ENCODE data around the gene KCNMA1.
A peak's percentile ranks its signal among the peaks of the same experiment; 100 is the strongest.
"Not testable (repeated sequence)": the region's sequence is repeated elsewhere in the genome, so short reads cannot be mapped to it uniquely, and the experiment has no call there.

Gene KCNMA1

DNA sequence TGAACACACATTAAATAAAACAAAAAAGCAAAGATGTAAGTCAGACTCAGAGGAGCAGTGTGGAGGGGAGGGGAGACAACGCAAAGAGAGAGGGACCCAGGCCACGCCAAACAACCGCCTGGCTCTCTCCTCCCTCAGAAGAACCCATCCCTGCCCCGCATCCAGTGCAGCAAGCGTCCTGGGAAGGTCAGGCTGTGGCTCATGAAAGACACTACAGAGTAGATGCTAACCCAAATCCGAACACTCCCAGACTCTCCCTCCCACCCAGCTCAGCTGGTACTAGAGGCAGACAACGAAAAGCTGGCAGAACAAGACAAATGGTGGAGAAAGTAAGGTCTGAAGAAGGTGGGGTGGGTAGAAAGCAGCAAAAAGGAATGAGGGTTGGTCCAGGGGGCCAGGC is 39.0 kb downstream of the KCNMA1 start:
- FAIRE-seq (no peak), DNase-seq (ENCODE audit: insufficient read length, low spot score) (no peak)
- no peak for TF ChIP-seq POLR2A (IDR thresholded peaks at IDR 0.05; ENCODE audit: low read depth, low read length)

GRCh38 chr10:77597560-77597959 is 40.0 kb downstream of the KCNMA1 start:
- FAIRE-seq (no peak), DNase-seq (ENCODE audit: insufficient read length, low spot score) (no peak)
- no peak for TF ChIP-seq POLR2A (IDR thresholded peaks at IDR 0.05; ENCODE audit: low read depth, low read length)

DNA sequence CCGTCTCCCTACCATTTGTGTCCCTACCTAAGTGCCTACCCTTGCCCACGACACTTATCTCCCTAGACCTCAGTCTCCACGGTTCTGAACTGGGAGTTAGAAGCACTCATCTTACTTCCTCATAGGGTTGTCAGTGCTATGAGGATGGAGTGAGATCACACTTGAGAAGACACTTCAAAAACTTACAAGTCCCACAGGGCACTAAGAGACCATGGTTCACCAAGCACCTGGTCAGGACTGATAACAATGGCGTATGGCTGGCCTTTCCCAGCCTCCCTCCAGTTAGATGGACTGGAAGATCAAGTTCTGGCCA is 43.2 kb downstream of the KCNMA1 start:
- no peak for TF ChIP-seq POLR2A (IDR thresholded peaks at IDR 0.05; ENCODE audit: low read depth, low read length)
- FAIRE-seq: no peak
- DNase-seq (ENCODE audit: insufficient read length, low spot score): no peak

- TF ChIP-seq POLR2A (IDR thresholded peaks at IDR 0.05; ENCODE audit: low read depth, low read length): no peak
- DNase-seq (ENCODE audit: insufficient read length, low spot score): no peak
- FAIRE-seq: no peak
Observed at GRCh38 chr10:77593771-77594470, 43.7 kb downstream of the KCNMA1 start.

- DNase-seq (ENCODE audit: insufficient read length, low spot score) (peak; percentile 97), FAIRE-seq (peak; percentile 97)
- TF ChIP-seq POLR2A (IDR thresholded peaks at IDR 0.05; ENCODE audit: low read depth, low read length): no peak
Observed at GRCh38 chr10:77592946-77593636, 44.5 kb downstream of the KCNMA1 start.

DNA sequence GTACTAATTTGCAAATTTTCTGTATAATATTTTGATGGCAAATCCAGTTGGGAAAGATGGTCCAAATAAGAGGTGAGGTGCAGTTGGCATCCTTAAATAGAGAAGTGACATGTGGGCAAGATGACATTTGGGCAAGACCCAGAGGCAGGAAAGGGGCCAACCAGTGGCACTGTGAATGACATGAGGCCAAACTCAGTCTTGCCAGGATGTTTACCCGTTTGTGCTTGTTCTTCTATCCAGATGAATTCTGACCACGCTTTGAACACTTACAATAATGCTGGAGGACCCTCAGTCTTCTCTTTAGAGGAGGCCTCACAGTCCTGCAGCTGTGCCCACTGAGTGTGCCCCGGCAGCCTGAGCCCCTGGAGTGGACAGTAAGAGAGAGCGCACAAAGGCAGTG is 45.1 kb downstream of the KCNMA1 start:
- DNase-seq (ENCODE audit: insufficient read length, low spot score): no peak
- TF ChIP-seq POLR2A (IDR thresholded peaks at IDR 0.05; ENCODE audit: low read depth, low read length): no peak
- no peak for FAIRE-seq

- no peak for FAIRE-seq
- no peak for DNase-seq (ENCODE audit: insufficient read length, low spot score)
- no peak for TF ChIP-seq POLR2A (IDR thresholded peaks at IDR 0.05; ENCODE audit: low read depth, low read length)
Observed at GRCh38 chr10:77591238-77591880, 46.2 kb downstream of the KCNMA1 start.

GRCh38 chr10:77590344-77591237 is 47.0 kb downstream of the KCNMA1 start:
- DNase-seq (ENCODE audit: insufficient read length, low spot score): no peak
- no peak for FAIRE-seq
- no peak for TF ChIP-seq POLR2A (IDR thresholded peaks at IDR 0.05; ENCODE audit: low read depth, low read length)

GRCh38 chr10:77589703-77590102 is 47.9 kb downstream of the KCNMA1 start:
- FAIRE-seq; DNase-seq (ENCODE audit: insufficient read length, low spot score): not testable (repeated sequence)

GRCh38 chr10:77588886-77589285 is 48.7 kb downstream of the KCNMA1 start:
- DNase-seq (ENCODE audit: insufficient read length, low spot score) (no peak), FAIRE-seq (no peak)
- TF ChIP-seq POLR2A (IDR thresholded peaks at IDR 0.05; ENCODE audit: low read depth, low read length): no peak

GRCh38 chr10:77587416-77587790 is 50.2 kb downstream of the KCNMA1 start:
- DNase-seq (ENCODE audit: insufficient read length, low spot score) (no peak), FAIRE-seq (no peak)
- TF ChIP-seq POLR2A (IDR thresholded peaks at IDR 0.05; ENCODE audit: low read depth, low read length): no peak

DNA sequence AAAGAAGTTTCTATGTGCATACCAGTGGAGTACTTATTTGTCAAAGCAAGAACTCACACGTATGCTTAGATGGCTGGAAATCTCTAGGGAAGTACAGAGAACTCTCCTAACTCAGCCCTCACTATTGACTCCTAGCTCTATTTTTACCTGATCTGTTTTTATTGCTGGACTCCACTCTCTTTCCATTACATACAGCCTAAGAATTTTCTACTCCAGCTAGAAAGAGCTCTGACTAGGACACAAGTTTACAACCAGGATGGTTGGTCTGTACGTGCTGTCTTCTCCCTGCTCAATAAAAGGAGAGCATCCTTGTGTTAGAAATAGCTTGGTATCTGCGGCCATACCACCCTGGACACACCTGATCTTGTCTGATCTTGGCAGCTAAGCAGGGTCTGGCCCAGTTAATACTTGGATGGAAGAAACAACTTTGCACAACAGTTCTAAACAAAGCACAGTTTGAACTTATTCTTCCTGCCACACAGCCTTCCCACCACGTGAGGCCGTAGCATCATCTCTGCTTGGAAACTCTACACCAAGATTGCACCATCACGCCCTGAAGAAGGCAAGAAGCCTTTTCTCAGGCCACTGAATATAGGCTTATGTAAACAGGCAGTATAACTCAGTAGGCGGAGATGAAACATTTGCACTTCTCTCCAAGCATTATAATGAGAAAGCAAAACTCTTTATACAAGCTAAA is 50.7 kb downstream of the KCNMA1 start:
- no peak for DNase-seq (ENCODE audit: insufficient read length, low spot score)
- no peak for FAIRE-seq
- TF ChIP-seq POLR2A (IDR thresholded peaks at IDR 0.05; ENCODE audit: low read depth, low read length): no peak

DNA sequence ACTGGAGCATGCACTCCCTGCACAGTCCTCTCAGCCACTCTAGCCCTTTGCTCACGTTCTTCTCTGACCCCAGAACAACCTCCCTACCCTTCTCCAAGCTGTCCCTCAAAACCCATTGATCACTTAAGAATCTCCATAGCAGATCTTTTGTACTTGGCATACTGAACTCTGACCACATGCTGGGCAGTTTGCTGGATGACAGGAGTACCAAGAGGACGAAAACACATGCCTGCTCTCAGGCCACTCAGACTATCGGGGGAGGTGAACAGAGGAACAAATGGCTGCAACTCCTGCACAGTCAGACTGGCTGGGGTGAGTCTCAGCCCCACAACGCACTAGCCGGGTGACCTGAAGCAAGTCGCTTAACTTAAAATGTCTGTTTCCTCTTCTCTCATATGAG is 52.7 kb downstream of the KCNMA1 start:
- FAIRE-seq: no peak
- DNase-seq (ENCODE audit: insufficient read length, low spot score): no peak
- TF ChIP-seq POLR2A (IDR thresholded peaks at IDR 0.05; ENCODE audit: low read depth, low read length): no peak

All from H54 (cell line).